ENCODE data around the gene ABCA7.

Gene ABCA7

GRCh38 chr19:1004204-1004802 is 35.6 kb upstream of the ABCA7 start:
- no peak for DNase-seq (ENCODE audit: low spot score)

GRCh38 chr19:1004803-1005664 is 34.9 kb upstream of the ABCA7 start:
- no peak for DNase-seq (ENCODE audit: low spot score)

- DNase-seq (ENCODE audit: low spot score) = no peak
Measured at GRCh38 chr19:1006711-1007398, 33.1 kb upstream of the ABCA7 start.

GRCh38 chr19:1007399-1008251 is 32.3 kb upstream of the ABCA7 start:
- DNase-seq (ENCODE audit: low spot score) = no peak

- DNase-seq (ENCODE audit: low spot score) = no peak
Measured at GRCh38 chr19:1008268-1009040, 31.5 kb upstream of the ABCA7 start.

- no peak for DNase-seq (ENCODE audit: low spot score)
Measured at GRCh38 chr19:1009041-1009980, 30.6 kb upstream of the ABCA7 start.

GRCh38 chr19:1009981-1010538 is 29.8 kb upstream of the ABCA7 start:
- DNase-seq (ENCODE audit: low spot score) = no peak

GRCh38 chr19:1010586-1011510 is 29.1 kb upstream of the ABCA7 start:
- DNase-seq (ENCODE audit: low spot score) = no peak

- DNase-seq (ENCODE audit: low spot score) = no peak
Measured at GRCh38 chr19:1011831-1012333, 28.0 kb upstream of the ABCA7 start.

- DNase-seq (ENCODE audit: low spot score) = no peak
Measured at GRCh38 chr19:1012334-1012733, 27.6 kb upstream of the ABCA7 start.

- no peak for DNase-seq (ENCODE audit: low spot score)
Measured at GRCh38 chr19:1013218-1013617, 26.7 kb upstream of the ABCA7 start.

- no peak for DNase-seq (ENCODE audit: low spot score)
Measured at GRCh38 chr19:1014161-1015060, 25.5 kb upstream of the ABCA7 start.

- DNase-seq (ENCODE audit: low spot score) = no peak
Measured at GRCh38 chr19:1015061-1015781, 24.7 kb upstream of the ABCA7 start.

- DNase-seq (ENCODE audit: low spot score) = no peak
Measured at GRCh38 chr19:1015782-1016646, 23.9 kb upstream of the ABCA7 start.

GRCh38 chr19:1016647-1017114 is 23.2 kb upstream of the ABCA7 start:
- DNase-seq (ENCODE audit: low spot score) = no peak

Data from Ammon's horn (tissue), 1 donor.